ENCODE data around the gene PSPN.

PSPN gene

DNA sequence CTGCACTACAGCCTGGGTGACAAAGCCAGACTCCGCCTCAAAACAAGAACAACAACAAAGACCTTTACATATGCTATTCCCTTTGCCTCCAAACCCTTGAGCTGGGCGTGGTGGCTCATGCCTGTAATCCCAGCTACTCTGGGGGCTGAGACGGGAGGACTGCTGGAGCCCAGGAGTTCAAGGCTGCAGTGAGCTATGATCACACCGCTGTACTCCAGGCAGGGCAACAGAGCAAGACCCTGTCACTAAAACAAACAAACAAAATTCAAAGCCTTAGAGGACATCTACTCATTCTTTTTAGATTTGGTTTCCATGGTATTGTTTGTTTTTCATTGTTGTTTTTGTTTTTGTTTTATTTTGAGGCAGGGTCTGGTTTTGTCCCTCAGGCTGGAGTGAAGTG, 50.1 kb downstream of the PSPN start:
- no peak for DNase-seq (ENCODE audit: low read depth in 3 of 3)

Data from stimulated activated CD4-positive, alpha-beta T cell treated with anti-CD3 and anti-CD28 coated beads, TNF-alpha, amount 100 ng/mL, for 4 hours (primary cell).